GM19023 (cell line): ENCODE data around the gene RAB11FIP4.

Experiments used
- ATAC-seq: cut with Tn5 transposase; IDR thresholded peaks from one replicate; pipeline ENCODE4 v1.9.1; 2021; ENCODE audit warnings: mild to moderate bottlenecking, moderate library complexity; ENCODE audit not compliant: unreplicated experiment

RAB11FIP4 gene

GRCh38 chr17:31457391-31458234 is 66.1 kb downstream of the RAB11FIP4 start:
- ATAC-seq, result no peak

GRCh38 chr17:31458829-31459228 is 67.4 kb downstream of the RAB11FIP4 start:
- no peak for ATAC-seq

- no peak for ATAC-seq
These were observed 68.2 kb downstream of the RAB11FIP4 start for GRCh38 chr17:31459716-31460115.

- ATAC-seq, result no peak
These were observed 68.8 kb downstream of the RAB11FIP4 start for GRCh38 chr17:31460226-31460721.

GRCh38 chr17:31461227-31461810 is 69.8 kb downstream of the RAB11FIP4 start:
- no peak for ATAC-seq

- ATAC-seq, result no peak
These were observed 70.8 kb downstream of the RAB11FIP4 start for GRCh38 chr17:31462261-31462660.

- no peak for ATAC-seq
These were observed 74.8 kb downstream of the RAB11FIP4 start for GRCh38 chr17:31466096-31466760.

- no peak for ATAC-seq
These were observed 76.2 kb downstream of the RAB11FIP4 start for GRCh38 chr17:31467502-31468256.

- ATAC-seq, result no peak
These were observed 78.5 kb downstream of the RAB11FIP4 start for GRCh38 chr17:31469959-31470358.

- ATAC-seq, result no peak
These were observed 79.1 kb downstream of the RAB11FIP4 start for GRCh38 chr17:31470592-31470991.

GRCh38 chr17:31472137-31472536 is 80.7 kb downstream of the RAB11FIP4 start:
- ATAC-seq, result no peak

GRCh38 chr17:31475378-31476162 is 84.1 kb downstream of the RAB11FIP4 start:
- no peak for ATAC-seq

- no peak for ATAC-seq
These were observed 85.3 kb downstream of the RAB11FIP4 start for GRCh38 chr17:31476525-31477416.

GRCh38 chr17:31477417-31478055 is 86.1 kb downstream of the RAB11FIP4 start:
- ATAC-seq, result no peak

GRCh38 chr17:31479062-31479408 is 87.6 kb downstream of the RAB11FIP4 start:
- ATAC-seq, result no peak

- ATAC-seq, result no peak
These were observed 88.0 kb downstream of the RAB11FIP4 start for GRCh38 chr17:31479524-31479923.

GRCh38 chr17:31480067-31480466 is 88.6 kb downstream of the RAB11FIP4 start:
- ATAC-seq, result no peak

- ATAC-seq, result no peak
These were observed 89.7 kb downstream of the RAB11FIP4 start for GRCh38 chr17:31480904-31481782.
